Right lobe of liver (tissue), 4 donors: ENCODE measurements around the gene RIIAD1.
"Not testable (repeated sequence)": the region's sequence is repeated elsewhere in the genome, so short reads cannot be mapped to it uniquely, and the experiment has no call there.

Experiments
- POLR2A ChIP-seq: fragments of 450-650 bp; IDR thresholded peaks from one replicate; pipeline ENCODE4 v1.6.1; 2017; ENCODE audit warnings: antibody characterized with exemption, mild to moderate bottlenecking
- TF ChIP-seq, protein P1 (sequence below), 4 donors: fragments of 200-600 bp in 3 of 4; fragments of 450-650 bp in 1 of 4; IDR thresholded peaks; one replicate each; pipeline versions ENCODE4 v1.5.1 to v1.8.0; 2016 to 2022; ENCODE audit warnings: antibody characterized with exemption in 4 of 4, mild to moderate bottlenecking in 2 of 4
- donor health status: DM: no; HTN: no; CAD: no.
- donor health status: DM: no; HTN: no; CAD: no.
- donor health status: DM: no; HTN: yes; CAD: no.

DNA sequence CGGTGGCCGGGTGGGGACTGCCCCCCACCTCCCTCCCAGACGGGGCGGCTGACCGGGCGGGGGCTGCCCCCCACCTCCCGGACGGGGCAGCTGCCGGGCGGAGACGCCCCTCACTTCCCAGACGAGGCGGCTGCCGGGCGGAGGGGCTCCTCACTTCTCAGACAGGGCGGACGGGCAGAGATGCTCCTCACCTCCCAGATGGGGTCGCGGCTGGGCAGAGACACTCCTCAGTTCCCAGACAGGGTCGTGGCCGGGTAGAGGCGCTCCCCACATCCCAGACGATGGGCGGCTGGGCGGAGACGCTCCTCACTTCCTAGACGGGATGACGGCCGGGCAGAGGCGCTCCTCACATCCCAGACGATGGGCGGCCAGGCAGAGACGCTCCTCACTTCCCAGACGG is 47.9 kb downstream of the RIIAD1 start:
- TF ChIP-seq POLR2A: not testable (repeated sequence)
- TF ChIP-seq, protein P1, sequence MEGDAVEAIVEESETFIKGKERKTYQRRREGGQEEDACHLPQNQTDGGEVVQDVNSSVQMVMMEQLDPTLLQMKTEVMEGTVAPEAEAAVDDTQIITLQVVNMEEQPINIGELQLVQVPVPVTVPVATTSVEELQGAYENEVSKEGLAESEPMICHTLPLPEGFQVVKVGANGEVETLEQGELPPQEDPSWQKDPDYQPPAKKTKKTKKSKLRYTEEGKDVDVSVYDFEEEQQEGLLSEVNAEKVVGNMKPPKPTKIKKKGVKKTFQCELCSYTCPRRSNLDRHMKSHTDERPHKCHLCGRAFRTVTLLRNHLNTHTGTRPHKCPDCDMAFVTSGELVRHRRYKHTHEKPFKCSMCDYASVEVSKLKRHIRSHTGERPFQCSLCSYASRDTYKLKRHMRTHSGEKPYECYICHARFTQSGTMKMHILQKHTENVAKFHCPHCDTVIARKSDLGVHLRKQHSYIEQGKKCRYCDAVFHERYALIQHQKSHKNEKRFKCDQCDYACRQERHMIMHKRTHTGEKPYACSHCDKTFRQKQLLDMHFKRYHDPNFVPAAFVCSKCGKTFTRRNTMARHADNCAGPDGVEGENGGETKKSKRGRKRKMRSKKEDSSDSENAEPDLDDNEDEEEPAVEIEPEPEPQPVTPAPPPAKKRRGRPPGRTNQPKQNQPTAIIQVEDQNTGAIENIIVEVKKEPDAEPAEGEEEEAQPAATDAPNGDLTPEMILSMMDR (IDR thresholded peaks at IDR 0.05): not testable (repeated sequence)
